ENCODE measurements around the gene KANK3.

The KANK3 gene

GRCh38 chr19:8373867-8374813 is 31.1 kb upstream of the KANK3 start:
- DNase-seq (ENCODE audit: insufficient read length, low spot score), result no peak
- TF ChIP-seq CTCF (IDR thresholded peaks at IDR 0.05; ENCODE audit: insufficient read depth, missing control alignments), result no peak
- FAIRE-seq, result no peak

DNA sequence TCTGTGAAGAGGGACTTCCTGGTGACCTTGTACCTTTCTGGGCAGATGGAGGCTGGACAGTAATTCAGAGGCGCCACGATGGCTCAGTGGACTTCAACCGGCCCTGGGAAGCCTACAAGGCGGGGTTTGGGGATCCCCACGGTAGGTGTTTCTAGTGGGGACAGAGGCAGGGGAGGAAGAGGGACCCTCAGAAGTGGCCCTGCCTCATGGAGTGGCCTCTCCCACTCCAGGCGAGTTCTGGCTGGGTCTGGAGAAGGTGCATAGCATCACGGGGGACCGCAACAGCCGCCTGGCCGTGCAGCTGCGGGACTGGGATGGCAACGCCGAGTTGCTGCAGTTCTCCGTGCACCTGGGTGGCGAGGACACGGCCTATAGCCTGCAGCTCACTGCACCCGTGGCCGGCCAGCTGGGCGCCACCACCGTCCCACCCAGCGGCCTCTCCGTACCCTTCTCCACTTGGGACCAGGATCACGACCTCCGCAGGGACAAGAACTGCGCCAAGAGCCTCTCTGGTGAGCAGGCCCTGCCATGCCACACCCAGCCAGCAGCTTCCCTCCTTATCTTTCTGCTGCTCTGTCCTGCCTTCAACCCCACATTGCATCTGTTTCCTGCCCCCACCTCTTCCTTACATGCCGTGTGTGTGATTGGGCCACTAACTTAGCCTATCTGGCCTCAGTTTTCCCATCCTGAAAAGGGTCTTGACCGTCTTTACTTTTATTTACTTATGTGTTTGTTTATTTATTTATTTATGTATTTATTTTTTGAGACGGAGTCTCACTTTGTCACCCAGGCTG is 28.1 kb upstream of the KANK3 start:
- no peak for FAIRE-seq
- no peak for DNase-seq (ENCODE audit: insufficient read length, low spot score)
- TF ChIP-seq CTCF (IDR thresholded peaks at IDR 0.05; ENCODE audit: insufficient read depth, missing control alignments), result no peak

DNA sequence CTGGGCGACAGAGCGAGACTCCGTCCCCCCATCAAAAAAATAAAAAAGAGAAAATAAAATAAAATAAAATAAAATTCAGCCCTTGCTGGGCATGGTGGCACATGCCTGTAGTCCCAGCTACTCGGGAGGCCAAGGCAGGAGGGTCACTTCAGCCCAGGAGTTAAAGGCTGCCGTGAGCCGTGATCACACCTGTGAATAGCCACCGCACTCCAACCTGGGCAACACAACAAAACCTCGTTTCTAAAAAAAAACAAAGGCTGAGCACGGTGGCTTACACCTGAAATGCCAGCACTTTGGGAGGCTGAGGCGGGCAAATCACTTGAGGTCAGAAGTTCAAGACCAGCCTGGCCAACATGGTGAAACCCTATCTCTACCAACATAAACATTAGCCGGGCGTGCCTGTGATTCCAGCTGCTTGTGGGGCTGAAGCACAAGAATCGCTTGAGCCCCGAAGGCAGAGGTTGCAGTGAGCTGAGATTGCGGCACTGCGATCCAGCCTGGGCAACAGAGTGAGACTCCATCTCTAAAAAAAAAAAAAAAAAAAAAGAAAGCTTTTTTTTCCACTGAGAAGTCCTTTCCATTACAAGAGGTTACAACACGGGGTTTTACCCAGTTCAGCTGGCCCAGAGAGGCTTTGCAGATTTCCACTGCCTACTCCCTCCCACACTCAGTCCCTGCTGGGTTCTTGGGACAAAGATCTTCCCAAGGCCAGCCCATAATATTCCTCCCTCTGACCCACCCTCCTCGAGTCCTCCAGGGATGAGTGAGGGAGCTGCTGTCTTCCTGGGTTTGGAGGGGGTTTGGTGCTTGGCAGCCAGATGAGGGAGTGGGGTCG is 27.3 kb upstream of the KANK3 start:
- TF ChIP-seq CTCF (IDR thresholded peaks at IDR 0.05; ENCODE audit: insufficient read depth, missing control alignments), result no peak
- DNase-seq (ENCODE audit: insufficient read length, low spot score), result no peak
- no peak for FAIRE-seq

GRCh38 chr19:8367327-8368001 is 24.4 kb upstream of the KANK3 start:
- DNase-seq (ENCODE audit: insufficient read length, low spot score) (no peak), FAIRE-seq (no peak)
- no peak for TF ChIP-seq CTCF (IDR thresholded peaks at IDR 0.05; ENCODE audit: insufficient read depth, missing control alignments)

DNA sequence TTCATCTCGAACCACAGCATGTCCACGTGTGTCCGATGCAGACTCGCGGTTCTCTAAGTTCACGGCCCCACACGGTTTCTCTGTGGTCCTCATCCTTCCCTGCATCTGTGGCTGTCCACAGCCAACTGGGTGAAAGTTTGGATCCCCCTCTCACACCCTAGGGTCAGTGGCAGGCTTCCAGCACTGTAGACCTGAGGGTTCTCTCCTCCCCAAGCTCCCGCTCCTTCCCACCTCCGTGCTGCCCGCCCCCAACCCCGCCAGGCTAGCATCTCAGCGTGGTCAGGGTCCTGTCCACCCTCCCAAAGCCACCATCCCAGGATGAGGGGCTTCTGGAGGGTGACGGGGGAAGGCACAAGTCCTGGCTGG is 23.9 kb upstream of the KANK3 start:
- no peak for DNase-seq (ENCODE audit: insufficient read length, low spot score)
- no peak for TF ChIP-seq CTCF (IDR thresholded peaks at IDR 0.05; ENCODE audit: insufficient read depth, missing control alignments)
- FAIRE-seq, result no peak

GRCh38 chr19:8366121-8366581 is 23.1 kb upstream of the KANK3 start:
- DNase-seq (ENCODE audit: insufficient read length, low spot score) (no peak), FAIRE-seq (no peak)
- no peak for TF ChIP-seq CTCF (IDR thresholded peaks at IDR 0.05; ENCODE audit: insufficient read depth, missing control alignments)

All from D721Med (cell line).